HG02870 (cell line): Measurements from ENCODE around the gene RAB8A.

Source experiments
- ATAC-seq: cut with Tn5 transposase; IDR thresholded peaks from one replicate; pipeline ENCODE4 v1.9.1; 2021; ENCODE audit warnings: mild to moderate bottlenecking, moderate library complexity; ENCODE audit not compliant: unreplicated experiment

Gene RAB8A

GRCh38 chr19:16136185-16136999 lies 24.7 kb downstream of the RAB8A start:
- no peak for ATAC-seq

DNA sequence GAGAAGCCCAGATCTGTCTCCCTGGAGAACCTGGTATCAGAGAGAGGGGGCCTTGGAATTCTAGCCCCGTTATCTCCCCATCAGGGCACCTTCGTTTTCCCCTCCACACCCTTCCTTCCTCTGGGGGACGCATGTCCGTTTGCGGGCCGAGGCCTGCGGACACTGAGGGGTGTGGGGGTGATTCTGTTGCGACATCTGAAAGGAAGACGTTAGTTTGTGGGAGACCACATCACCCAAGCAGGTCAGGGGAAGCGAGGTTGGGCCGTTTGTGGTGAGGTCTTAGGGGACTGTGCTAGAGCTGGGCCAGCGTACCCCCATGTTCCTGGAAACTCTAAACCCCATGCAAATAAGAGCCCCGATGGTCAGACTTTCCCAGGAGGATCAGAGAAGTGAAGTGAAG lies 28.1 kb downstream of the RAB8A start:
- no peak for ATAC-seq

- no peak for ATAC-seq
Observed at GRCh38 chr19:16141043-16141442, 29.4 kb downstream of the RAB8A start.

GRCh38 chr19:16142032-16142580 lies 30.4 kb downstream of the RAB8A start:
- ATAC-seq = no peak

DNA sequence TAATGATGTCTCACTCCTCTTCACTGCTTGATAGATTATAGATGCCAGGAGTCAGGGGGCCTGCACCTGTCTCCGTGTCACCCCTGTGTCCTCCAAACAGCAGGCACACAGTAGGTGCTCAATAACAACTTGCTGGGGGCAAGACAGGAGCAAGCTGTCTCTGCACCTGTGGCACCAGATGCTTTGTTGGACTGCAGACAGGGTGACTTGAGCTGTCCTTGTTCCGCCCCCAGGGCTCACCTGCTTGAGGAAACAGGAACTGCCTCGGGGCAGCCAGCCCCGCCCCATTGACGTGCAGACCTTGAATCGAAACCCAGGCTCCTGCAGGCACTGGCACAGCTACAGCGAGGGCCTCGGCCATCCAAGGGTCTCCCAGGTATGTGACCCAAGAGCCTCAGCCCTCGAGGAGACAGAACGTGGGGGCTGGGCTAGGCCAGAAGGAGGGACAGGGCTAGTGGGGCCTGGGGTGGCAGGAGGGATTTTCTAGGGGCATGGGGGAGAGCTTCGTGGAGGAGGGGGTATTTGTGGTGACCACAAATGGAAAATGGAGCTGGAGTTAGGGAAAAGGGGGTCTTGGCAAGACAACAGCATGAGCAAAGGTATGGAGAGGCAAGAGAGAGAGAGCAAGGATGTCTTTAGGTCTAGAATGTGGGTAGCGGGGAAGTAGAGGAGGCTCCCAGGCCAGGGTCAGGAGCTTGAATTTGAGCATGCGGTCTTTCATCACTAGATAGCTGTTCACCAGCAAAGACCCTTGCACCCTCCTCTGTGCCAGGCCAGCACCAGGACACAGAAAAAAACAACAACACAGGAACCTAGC lies 31.9 kb downstream of the RAB8A start, which contains the start of gene HSH2D:
Gene HSH2D, plus strand, starts transcription at position 287 of the 817 bp plus-strand sequence. CDS start 5,066 bp downstream, outside the sequence.
- ATAC-seq = no peak

DNA sequence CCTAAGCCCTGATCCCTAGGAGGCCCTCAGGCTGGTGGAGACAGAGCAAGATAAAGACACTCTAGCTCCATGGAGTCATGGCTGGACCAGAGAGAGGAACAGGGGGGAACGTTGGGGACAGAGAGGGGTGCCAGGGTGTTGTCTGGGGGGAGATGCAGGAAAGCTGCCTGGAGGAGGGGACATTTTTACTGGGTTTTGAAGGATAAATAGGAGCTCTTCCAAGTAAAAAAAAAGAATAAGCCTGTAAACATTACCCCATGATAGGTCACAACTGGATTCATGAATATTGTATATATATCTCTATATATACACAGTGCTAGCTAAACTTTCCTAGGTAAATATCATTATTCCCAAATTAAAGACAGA lies 32.5 kb downstream of the RAB8A start:
- ATAC-seq = no peak

DNA sequence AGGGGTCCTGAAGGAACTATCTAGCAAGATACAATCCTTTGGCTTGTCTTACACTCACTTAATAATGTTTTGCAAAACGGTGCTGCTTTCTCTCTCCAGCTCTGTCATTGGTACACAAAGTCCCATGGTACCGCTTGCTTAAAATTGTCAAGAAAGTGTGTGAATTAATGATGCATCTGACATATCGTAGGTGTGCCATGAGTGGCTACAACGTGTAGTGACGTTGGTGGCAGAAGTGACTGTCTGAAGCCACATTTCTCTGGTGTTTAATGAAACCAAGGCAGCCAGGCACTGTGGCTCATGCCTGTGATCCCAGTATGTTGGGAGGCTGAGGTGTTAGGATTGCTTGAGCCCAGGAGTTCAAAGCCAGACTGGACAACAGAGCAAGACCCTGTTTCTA lies 34.4 kb downstream of the RAB8A start:
- ATAC-seq = no peak

DNA sequence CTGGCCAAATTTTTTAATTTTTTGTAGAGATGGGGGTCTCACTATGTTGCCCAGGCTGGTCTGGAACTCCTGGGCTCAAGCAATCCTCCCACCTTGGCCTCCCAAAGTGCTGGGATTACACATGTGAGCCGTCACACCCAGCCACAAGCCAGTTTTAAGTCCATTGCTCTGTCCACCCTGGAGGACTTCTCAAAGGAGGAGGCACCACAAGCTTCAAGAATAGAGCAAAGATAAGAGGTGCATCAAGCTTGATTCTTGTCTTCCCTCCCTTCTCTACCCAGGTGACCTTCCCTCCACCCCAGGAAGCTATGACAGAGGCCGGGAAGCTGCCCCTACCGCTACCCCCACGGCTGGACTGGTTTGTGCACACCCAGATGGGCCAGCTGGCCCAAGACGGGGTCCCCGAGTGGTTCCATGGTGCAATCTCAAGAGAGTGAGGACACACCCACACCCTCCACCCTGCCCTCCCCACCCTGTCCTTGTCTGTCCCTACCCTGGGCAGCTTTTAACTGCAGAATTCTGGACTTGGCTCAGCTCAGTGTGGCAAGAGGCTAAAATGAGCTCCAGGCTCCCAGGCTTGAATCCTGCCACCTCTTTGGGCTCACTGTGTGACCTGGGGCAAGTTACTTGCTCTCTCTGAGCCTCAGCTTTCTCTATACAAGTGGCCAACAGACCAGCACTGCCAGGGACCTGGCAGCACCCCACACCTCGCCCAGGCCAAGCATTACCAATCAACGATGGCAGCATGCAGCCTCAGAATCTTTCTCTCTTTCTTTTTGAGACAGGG lies 36.9 kb downstream of the RAB8A start:
- ATAC-seq = no peak

DNA sequence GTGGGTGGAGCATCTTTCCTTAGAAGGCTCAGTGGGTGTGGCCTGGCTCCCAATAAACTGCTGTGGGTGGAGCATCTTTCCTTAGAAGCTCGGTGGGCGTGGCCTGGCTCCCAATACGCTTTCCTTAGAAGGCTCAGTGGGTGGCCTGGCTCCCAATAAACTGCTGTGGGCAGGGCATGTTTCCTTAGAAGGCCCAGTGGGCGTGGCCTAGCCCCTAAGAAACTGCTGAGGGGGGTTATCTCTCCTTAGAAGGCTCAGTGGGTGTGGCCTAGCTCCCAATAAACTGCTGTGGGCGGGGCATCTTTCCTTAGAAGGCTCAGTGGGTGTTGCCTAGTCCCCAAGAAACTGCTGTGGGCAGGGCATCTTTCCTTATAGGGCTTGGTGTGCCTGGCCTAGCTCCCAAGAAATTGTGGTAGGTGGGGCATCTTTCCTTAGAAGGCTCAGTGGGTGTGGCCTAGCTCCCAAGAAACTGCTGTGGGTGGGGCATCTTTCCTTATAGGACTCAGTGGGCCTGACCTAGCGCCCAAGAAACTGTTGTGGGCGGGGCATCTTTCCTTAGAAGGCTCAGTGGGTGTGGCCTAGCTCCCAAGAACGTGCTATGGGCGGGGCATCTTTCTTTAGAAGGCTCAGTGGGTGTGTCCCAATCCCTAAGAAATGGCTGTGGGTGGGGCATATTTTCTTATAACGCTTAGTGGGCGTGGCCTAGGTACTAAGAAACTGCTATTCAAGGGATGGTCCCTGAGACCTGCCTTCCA lies 42.1 kb downstream of the RAB8A start:
- no peak for ATAC-seq

DNA sequence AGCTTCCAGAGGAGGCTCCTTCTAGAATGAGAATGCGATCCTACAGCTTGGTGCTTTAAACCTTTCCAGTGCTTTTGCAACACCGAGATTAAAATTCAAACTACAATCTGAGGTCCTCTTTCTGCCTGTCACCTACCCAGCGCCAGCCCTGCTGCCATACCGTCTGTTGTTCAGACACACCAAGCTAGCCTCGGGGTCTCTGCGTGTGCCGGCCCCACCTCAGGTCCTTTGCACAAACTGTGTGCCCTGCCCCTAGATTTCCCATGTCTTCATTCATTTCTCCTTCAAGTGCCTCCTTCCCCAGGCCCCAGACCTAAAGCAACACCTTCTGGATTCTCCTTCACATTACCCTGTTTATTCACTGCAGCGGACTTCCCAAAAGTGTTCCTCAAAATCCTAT lies 42.9 kb downstream of the RAB8A start:
- ATAC-seq = no peak

GRCh38 chr19:16155128-16155527 lies 43.4 kb downstream of the RAB8A start:
- no peak for ATAC-seq

- ATAC-seq = no peak
Observed at GRCh38 chr19:16156904-16157303, 45.2 kb downstream of the RAB8A start.

DNA sequence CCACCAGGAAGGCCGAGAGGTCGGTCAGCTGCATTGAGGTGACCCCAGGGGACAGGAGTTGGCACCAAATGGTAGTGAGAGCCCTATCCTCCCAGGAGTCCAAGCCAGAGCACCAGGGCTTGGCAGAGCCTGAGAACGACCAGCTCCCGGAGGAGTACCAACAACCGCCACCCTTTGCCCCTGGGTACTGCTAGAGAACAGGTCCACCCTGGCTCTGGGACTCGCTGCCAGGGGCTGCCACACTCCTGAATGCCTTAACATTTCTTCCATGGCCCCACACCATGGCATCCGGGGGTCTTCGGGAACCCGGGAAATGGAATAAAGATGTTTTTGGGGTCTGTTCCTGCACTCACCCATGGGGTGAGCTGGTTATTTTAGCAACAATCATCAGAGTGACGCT lies 45.9 kb downstream of the RAB8A start:
- no peak for ATAC-seq

DNA sequence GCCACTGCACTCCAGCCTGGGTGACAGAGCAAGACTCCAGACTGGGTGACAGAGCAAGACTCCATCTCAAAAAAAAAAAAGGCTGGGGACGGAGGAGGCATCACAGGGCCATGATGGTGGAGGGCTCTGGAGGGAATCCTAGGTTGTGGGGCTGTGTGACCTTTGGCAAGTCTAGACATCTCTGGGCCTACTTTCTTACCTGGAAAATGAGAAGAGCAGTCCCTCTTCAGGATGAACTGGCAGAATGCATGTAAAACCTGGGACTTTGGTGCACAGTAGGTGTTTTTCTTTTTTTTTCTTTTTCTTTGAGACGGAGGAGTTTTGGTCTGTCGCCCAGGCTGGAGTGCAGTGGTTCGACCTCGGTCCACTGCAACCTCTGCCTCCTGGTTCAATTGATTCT lies 48.0 kb downstream of the RAB8A start:
- no peak for ATAC-seq

- ATAC-seq = no peak
Observed at GRCh38 chr19:16160445-16160942, 48.8 kb downstream of the RAB8A start.

GRCh38 chr19:16160943-16161560 lies 49.4 kb downstream of the RAB8A start:
- ATAC-seq = no peak

DNA sequence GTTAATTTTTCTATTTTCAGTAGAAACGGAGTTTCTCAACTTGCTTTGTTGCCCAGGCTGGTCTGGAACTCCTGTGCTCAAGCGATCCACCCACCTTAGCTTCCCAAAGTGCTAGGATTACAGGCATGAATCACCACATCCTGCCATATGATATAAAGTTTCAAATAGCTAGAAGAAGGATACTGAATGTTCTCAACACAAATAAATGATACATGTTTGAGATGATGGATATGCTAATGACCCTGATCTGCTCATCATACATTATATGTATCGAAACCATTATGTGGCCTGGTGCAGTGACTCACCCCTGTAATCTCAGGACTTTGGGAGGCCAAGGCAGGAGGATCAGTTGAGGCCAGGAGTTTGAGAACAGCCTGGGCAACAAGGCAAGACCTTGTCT lies 50.2 kb downstream of the RAB8A start:
- no peak for ATAC-seq

GRCh38 chr19:16164222-16164890 lies 52.7 kb downstream of the RAB8A start:
- no peak for ATAC-seq

DNA sequence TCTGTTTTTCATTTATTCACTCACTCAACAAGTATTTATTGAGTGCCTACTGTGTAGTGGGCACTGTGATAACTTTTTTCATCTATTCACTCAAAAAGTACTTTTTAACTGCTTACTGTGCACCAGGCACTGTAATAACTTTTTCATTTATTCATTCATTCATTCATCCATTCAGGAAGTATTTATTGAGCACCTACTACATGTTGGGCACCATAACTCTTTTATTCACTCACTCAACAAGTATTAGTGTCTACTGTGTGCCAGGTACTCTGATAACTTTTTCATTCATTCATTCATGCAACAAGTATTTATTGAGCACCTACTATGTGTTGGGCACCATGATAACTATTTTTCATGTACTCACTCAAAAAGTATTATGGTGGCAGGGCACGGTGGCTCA lies 54.7 kb downstream of the RAB8A start:
- ATAC-seq = no peak
